ENCODE measurements around the gene COG2. TPM values are rescaled to one million over a fixed set of nuclear protein-coding genes. Genes with fewer than 3 reads are reported as not detected.

Gene COG2
- total RNA-seq, 2 donors from 2014 or later, result 22.9 to 31.0 TPM

GRCh38 chr1:230611128-230611877 lies 31.0 kb upstream of the COG2 start:
- Histone ChIP-seq H3K27me3 (replicated peaks; ENCODE audit: insufficient read depth) (no peaks in the 10 kb centered on the region), H3K36me3 (no peaks in the 10 kb centered on the region), H3K4me3 (no peak overlapping the region), H3K9me3 (no peaks in the 10 kb centered on the region), H3K4me1 (ENCODE audit: control insufficient read depth in 1 of 2, low read depth in 2 of 2) (no peaks in the 10 kb centered on the region), H3K27ac (no peak overlapping the region)
- TF ChIP-seq, protein P1, sequence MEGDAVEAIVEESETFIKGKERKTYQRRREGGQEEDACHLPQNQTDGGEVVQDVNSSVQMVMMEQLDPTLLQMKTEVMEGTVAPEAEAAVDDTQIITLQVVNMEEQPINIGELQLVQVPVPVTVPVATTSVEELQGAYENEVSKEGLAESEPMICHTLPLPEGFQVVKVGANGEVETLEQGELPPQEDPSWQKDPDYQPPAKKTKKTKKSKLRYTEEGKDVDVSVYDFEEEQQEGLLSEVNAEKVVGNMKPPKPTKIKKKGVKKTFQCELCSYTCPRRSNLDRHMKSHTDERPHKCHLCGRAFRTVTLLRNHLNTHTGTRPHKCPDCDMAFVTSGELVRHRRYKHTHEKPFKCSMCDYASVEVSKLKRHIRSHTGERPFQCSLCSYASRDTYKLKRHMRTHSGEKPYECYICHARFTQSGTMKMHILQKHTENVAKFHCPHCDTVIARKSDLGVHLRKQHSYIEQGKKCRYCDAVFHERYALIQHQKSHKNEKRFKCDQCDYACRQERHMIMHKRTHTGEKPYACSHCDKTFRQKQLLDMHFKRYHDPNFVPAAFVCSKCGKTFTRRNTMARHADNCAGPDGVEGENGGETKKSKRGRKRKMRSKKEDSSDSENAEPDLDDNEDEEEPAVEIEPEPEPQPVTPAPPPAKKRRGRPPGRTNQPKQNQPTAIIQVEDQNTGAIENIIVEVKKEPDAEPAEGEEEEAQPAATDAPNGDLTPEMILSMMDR (IDR thresholded peaks at IDR 0.05), result no peak
- DNase-seq (ENCODE audit: low spot score), result no peak
- no peak for ATAC-seq (ENCODE audit: insufficient number of reproducible peaks, low FRiP score, low read depth)

DNA sequence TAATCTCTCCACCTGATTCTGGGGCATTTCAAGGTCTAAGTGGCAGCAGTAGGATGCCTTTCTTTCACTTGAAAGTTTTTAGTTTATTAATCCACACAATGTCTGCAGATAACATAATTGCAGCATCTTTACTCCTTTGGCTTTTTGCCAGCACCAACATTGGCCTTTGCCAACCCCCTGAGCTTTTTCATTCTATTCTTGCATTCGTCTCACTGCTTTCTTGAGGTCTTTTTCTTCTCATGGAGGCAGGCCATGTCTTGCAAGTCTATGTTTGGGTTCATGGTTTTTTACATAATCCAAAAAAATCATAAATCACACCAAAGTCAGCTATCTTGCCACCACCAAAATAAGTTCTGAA lies 30.4 kb upstream of the COG2 start:
- Histone ChIP-seq H3K27ac (no peak overlapping the region), H3K4me1 (ENCODE audit: control insufficient read depth in 1 of 2, low read depth in 2 of 2) (no peaks in the 10 kb centered on the region), H3K27me3 (replicated peaks; ENCODE audit: insufficient read depth) (no peaks in the 10 kb centered on the region), H3K4me3 (no peak overlapping the region), H3K36me3 (no peaks in the 10 kb centered on the region), H3K9me3 (no peaks in the 10 kb centered on the region)
- DNase-seq (ENCODE audit: low spot score), result no peak
- TF ChIP-seq, protein P1 (IDR thresholded peaks at IDR 0.05), result no peak
- no peak for ATAC-seq (ENCODE audit: insufficient number of reproducible peaks, low FRiP score, low read depth)

GRCh38 chr1:230612651-230613050 lies 29.6 kb upstream of the COG2 start:
- DNase-seq (ENCODE audit: low spot score), result no peak
- H3K4me3 ChIP-seq, result no peak overlapping the region
- no peak for ATAC-seq (ENCODE audit: insufficient number of reproducible peaks, low FRiP score, low read depth)
- no peaks in the 10 kb centered on the region for H3K4me1 ChIP-seq (ENCODE audit: control insufficient read depth in 1 of 2, low read depth in 2 of 2)
- H3K9me3 ChIP-seq, result no peaks in the 10 kb centered on the region
- TF ChIP-seq, protein P1 (IDR thresholded peaks at IDR 0.05), result no peak
- no peaks in the 10 kb centered on the region for H3K36me3 ChIP-seq
- no peaks in the 10 kb centered on the region for H3K27me3 ChIP-seq (replicated peaks; ENCODE audit: insufficient read depth)
- no peak overlapping the region for H3K27ac ChIP-seq

DNA sequence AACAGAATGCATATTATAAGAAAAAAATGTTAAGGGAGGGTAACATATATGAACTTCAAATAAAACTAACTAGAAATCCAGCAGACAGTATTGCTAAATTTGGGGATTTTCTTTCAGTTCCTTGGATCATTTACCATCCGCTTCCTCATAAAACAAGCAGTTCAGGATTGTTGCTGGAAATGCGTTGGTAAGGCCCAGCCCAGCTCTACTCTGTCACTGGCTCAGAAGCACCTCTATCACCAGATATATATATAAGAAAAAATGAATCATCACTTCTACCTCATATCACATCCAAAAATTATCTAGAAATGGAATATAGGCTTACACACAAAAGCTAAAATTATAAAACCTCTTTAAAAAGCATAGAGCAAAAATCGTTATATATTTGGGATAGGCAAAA lies 28.2 kb upstream of the COG2 start:
- DNase-seq (ENCODE audit: low spot score) (no peak), ATAC-seq (ENCODE audit: insufficient number of reproducible peaks, low FRiP score, low read depth) (no peak)
- H3K27ac ChIP-seq, result no peak overlapping the region
- no peaks in the 10 kb centered on the region for H3K9me3 ChIP-seq
- no peaks in the 10 kb centered on the region for H3K4me1 ChIP-seq (ENCODE audit: control insufficient read depth in 1 of 2, low read depth in 2 of 2)
- H3K27me3 ChIP-seq (replicated peaks; ENCODE audit: insufficient read depth), result no peaks in the 10 kb centered on the region
- H3K36me3 ChIP-seq, result no peaks in the 10 kb centered on the region
- TF ChIP-seq, protein P1 (IDR thresholded peaks at IDR 0.05), result no peak
- H3K4me3 ChIP-seq, result no peak overlapping the region

GRCh38 chr1:230618537-230618936 lies 23.7 kb upstream of the COG2 start:
- TF ChIP-seq, protein P1 (IDR thresholded peaks at IDR 0.05), result no peak
- H3K4me1 ChIP-seq (ENCODE audit: control insufficient read depth in 1 of 2, low read depth in 2 of 2), result no peaks in the 10 kb centered on the region
- no peak for ATAC-seq (ENCODE audit: insufficient number of reproducible peaks, low FRiP score, low read depth)
- H3K27me3 ChIP-seq (replicated peaks; ENCODE audit: insufficient read depth), result no peaks in the 10 kb centered on the region
- no peak overlapping the region for H3K27ac ChIP-seq
- DNase-seq (ENCODE audit: low spot score), result no peak
- no peaks in the 10 kb centered on the region for H3K9me3 ChIP-seq
- no peaks in the 10 kb centered on the region for H3K36me3 ChIP-seq
- no peak overlapping the region for H3K4me3 ChIP-seq
